Measurements from ENCODE around the gene WDR7.

DNA sequence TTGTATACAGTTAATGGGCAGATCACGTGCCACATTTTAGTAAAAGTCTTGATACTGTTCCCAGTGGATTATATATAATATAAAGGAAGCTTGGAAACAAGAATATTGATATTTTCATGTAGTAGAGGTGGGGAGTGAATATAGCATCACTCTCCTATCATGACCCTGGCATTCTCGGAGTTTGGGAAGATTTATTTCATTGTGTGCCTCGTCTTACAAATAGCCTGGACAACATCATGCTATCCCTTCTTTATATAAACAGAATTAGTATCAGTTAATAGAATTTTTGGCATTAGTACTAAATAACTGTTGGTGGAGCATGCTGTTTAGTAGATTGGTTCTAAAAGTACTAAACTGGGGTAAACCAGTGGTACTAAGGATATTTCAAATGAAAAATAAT is 283.7 kb downstream of the WDR7 start:
- TF ChIP-seq, protein P1, sequence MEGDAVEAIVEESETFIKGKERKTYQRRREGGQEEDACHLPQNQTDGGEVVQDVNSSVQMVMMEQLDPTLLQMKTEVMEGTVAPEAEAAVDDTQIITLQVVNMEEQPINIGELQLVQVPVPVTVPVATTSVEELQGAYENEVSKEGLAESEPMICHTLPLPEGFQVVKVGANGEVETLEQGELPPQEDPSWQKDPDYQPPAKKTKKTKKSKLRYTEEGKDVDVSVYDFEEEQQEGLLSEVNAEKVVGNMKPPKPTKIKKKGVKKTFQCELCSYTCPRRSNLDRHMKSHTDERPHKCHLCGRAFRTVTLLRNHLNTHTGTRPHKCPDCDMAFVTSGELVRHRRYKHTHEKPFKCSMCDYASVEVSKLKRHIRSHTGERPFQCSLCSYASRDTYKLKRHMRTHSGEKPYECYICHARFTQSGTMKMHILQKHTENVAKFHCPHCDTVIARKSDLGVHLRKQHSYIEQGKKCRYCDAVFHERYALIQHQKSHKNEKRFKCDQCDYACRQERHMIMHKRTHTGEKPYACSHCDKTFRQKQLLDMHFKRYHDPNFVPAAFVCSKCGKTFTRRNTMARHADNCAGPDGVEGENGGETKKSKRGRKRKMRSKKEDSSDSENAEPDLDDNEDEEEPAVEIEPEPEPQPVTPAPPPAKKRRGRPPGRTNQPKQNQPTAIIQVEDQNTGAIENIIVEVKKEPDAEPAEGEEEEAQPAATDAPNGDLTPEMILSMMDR (IDR thresholded peaks at IDR 0.05; ENCODE audit: poor library complexity), result no peak
- no peak for TF ChIP-seq EZH2 (IDR thresholded peaks at IDR 0.05; ENCODE audit: borderline replicate concordance)
